IMR-90 (cell line): Measurements from ENCODE around the gene SEMA6A. TPM values are rescaled to one million over a fixed set of nuclear protein-coding genes. Genes with fewer than 3 reads are reported as not detected.

Experiments
- ATAC-seq: fragments of 200-7000 bp; cut with Tn5 transposase; 2 replicates; pipeline ENCODE4 v1.9.1; 2020; ENCODE audit warnings: low read depth, mild to moderate bottlenecking, moderate library complexity
- BruUV-seq: library from RNA; stranded (reverse); fragments of 400-500 nt; replicated peaks from 2 replicates; lab custom pipeline; 2021; lab: Mats Ljungman, UMichigan
- CTCF ChIA-PET: fragments of 300-600 bp; formaldehyde crosslinking; extraction: SDS; loops from one replicate; lab custom pipeline; 2021; ENCODE audit warnings: antibody characterized with exemption; lab: Yijun Ruan, JAX
- POLR2A ChIA-PET: fragments of 300-600 bp; sonication (Branson Sonifier 250); formaldehyde crosslinking; loops from one replicate; lab custom pipeline; 2022; ENCODE audit warnings: antibody characterized with exemption; ENCODE audit not compliant: unreplicated experiment; lab: Charles Lee
- DNase-seq: peaks from one replicate; pipeline ENCODE4 v3.0.0; 2013
- H2AFZ ChIP-seq: replicated peaks from 2 replicates; pipeline ENCODE3; 2013; ENCODE audit warnings: low read length, mild to moderate bottlenecking; ENCODE audit not compliant: poor library complexity
- H2AK5ac ChIP-seq: 2 replicates; pipeline ENCODE4 v1.6.1; 2013; ENCODE audit warnings: low read depth, low read length, inconsistent platforms
- H2AK9ac ChIP-seq: replicated peaks from 2 replicates; pipeline ENCODE3; 2013; ENCODE audit warnings: mild to moderate bottlenecking, low read depth, low read length, moderate library complexity; ENCODE audit not compliant: poor library complexity
- H2BK120ac ChIP-seq: 2 replicates; pipeline ENCODE4 v1.6.1; 2013; ENCODE audit warnings: low read depth, low read length, inconsistent platforms
- H2BK15ac ChIP-seq: 3 replicates; pipeline ENCODE4 v1.6.1; 2013; ENCODE audit warnings: low read depth, low read length, inconsistent platforms
- H2BK20ac ChIP-seq: 2 replicates; pipeline ENCODE4 v1.6.1; 2013; ENCODE audit warnings: low read depth, mild to moderate bottlenecking, inconsistent platforms, low read length, moderate library complexity
- H2BK5ac ChIP-seq: 2 replicates; pipeline ENCODE4 v1.6.1; 2013; ENCODE audit warnings: mild to moderate bottlenecking, low read depth, low read length, inconsistent platforms; ENCODE audit not compliant: poor library complexity, severe bottlenecking
- H3K14ac ChIP-seq: replicated peaks from 2 replicates; pipeline ENCODE4 v1.6.1; 2013; ENCODE audit warnings: low read depth, low read length, inconsistent platforms
- H3K18ac ChIP-seq: 2 replicates; pipeline ENCODE4 v1.6.1; 2013; ENCODE audit warnings: low read depth, low read length, control low read depth
- H3K23ac ChIP-seq: 2 replicates; pipeline ENCODE4 v1.6.1; 2013; ENCODE audit warnings: low read depth, low read length, inconsistent platforms
- H3K27ac ChIP-seq: 2 replicates; pipeline ENCODE4 v1.5.1; 2013; ENCODE audit warnings: mild to moderate bottlenecking, control low read depth, low read length; ENCODE audit not compliant: insufficient read depth
- H3K27me3 ChIP-seq: 2 replicates; pipeline ENCODE4 v1.6.1; 2013; ENCODE audit warnings: low read length; ENCODE audit not compliant: control insufficient read depth, insufficient read depth
- H3K36me3 ChIP-seq: 2 replicates; pipeline ENCODE4 v1.6.1; 2013; ENCODE audit warnings: low read length, mixed read lengths; ENCODE audit not compliant: control insufficient read depth, insufficient read depth
- H3K4ac ChIP-seq: 2 replicates; pipeline ENCODE4 v1.6.1; 2013; ENCODE audit warnings: low read depth, low read length, inconsistent platforms
- H3K4me1 ChIP-seq: 2 replicates; pipeline ENCODE4 v1.6.1; 2013; ENCODE audit warnings: low read length, mixed read lengths; ENCODE audit not compliant: control insufficient read depth, insufficient read depth
- H3K4me2 ChIP-seq: 2 replicates; pipeline ENCODE4 v1.6.1; 2013; ENCODE audit warnings: low read depth, mild to moderate bottlenecking, control low read depth, low read length, moderate library complexity
- H3K4me3 ChIP-seq: 2 replicates; pipeline ENCODE4 v1.5.1; 2013; ENCODE audit warnings: low read depth, mild to moderate bottlenecking, control low read depth, low read length, moderate library complexity; ENCODE audit not compliant: insufficient read depth
- H3K56ac ChIP-seq: 2 replicates; pipeline ENCODE4 v1.6.1; 2013; ENCODE audit warnings: low read length, inconsistent platforms; ENCODE audit not compliant: insufficient read depth; ENCODE audit errors: extremely low read depth
- H3K79me1 ChIP-seq, 2 experiments: 2 replicates each; pipeline ENCODE4 v1.6.1; 2013; ENCODE audit warnings: low read length in 2 of 2, inconsistent platforms in 1 of 2, low read depth in 1 of 2
- H3K9ac ChIP-seq: 2 replicates; pipeline ENCODE4 v1.6.1; 2013; ENCODE audit warnings: low read depth, low read length, control low read depth
- H3K9me1 ChIP-seq: 2 replicates; pipeline ENCODE4 v1.6.1; 2013; ENCODE audit warnings: low read length, inconsistent platforms; ENCODE audit not compliant: insufficient read depth
- H3K9me3 ChIP-seq: 2 replicates; pipeline ENCODE4 v1.6.1; 2013; ENCODE audit warnings: low read length; ENCODE audit not compliant: control insufficient read depth, insufficient read depth
- H4K20me1 ChIP-seq: 2 replicates; pipeline ENCODE4 v1.6.1; 2013; ENCODE audit warnings: low read length, inconsistent platforms; ENCODE audit not compliant: insufficient read depth
- H4K5ac ChIP-seq: 2 replicates; pipeline ENCODE4 v1.6.1; 2013; ENCODE audit warnings: mild to moderate bottlenecking, low read depth, low read length, control low read depth
- H4K8ac ChIP-seq, 2 experiments: 2 replicates each; pipeline ENCODE4 v1.6.1; 2013; ENCODE audit warnings: low read depth in 2 of 2, low read length in 2 of 2, control low read depth in 1 of 2, inconsistent platforms in 1 of 2
- H4K91ac ChIP-seq: 2 replicates; pipeline ENCODE4 v1.6.1; 2013; ENCODE audit warnings: low read depth, low read length, inconsistent platforms; ENCODE audit not compliant: insufficient read depth
- BHLHE40 ChIP-seq: fragments of 150-350 bp; IDR thresholded peaks from 2 replicates; pipeline ENCODE4 v1.6.1; 2016; ENCODE audit warnings: mild to moderate bottlenecking, low read depth, low read length
- RAD21 ChIP-seq: IDR thresholded peaks from 2 replicates; pipeline ENCODE4 v1.6.1; 2012; ENCODE audit warnings: low read length, improper control_type of control experiment
- RFX5 ChIP-seq: IDR thresholded peaks from 2 replicates; pipeline ENCODE4 v1.8.0; 2012; ENCODE audit warnings: low read depth, mild to moderate bottlenecking, low read length, moderate library complexity
- SMC3 ChIP-seq: fragments of 150-350 bp; IDR thresholded peaks from 2 replicates; pipeline ENCODE4 v1.6.1; 2016; ENCODE audit warnings: low read depth, mild to moderate bottlenecking, antibody characterized with exemption, low read length, moderate library complexity
- WGBS, 2 experiments: methylation state at CpG; one replicate each; pipeline versions ENCODE4 v1.1.5 to v1.1.7; 2013; ENCODE audit warnings: missing lambda C conversion rate in 2 of 2; ENCODE audit not compliant: insufficient read length in 1 of 2; ENCODE audit errors: extremely low coverage in 2 of 2; 5-methylcytosine and 5-hydroxymethylcytosine counted together
- dilution Hi-C: fragments of 300-500 bp; cut with HindIII; formaldehyde crosslinking; loops from one replicate; pipeline ENCODE4 v1.14.3; 2018; ENCODE audit warnings: low sequenced_read_pairs; ENCODE audit not compliant: unreplicated experiment
- in situ Hi-C: fragments of 300-500 bp; cut with MboI; formaldehyde crosslinking; loops from 3 replicates; pipeline ENCODE4 v1.14.3; 2019; ENCODE audit warnings: low sequenced_read_pairs, inconsistent platforms, mixed read lengths
- intact Hi-C: fragments of 100-400 bp; cut with micrococcal nuclease; formaldehyde crosslinking; loops from 2 replicates; pipeline ENCODE4 v1.10.0; 2022
- polyA plus RNA-seq, 3 experiments: library from polyadenylated mRNA; depleted of rRNA; stranded (reverse); fragments of >200 nt; gene quantifications; 2 replicates each; pipeline ENCODE4 v1.2.3, GENCODE V29; 2012; ENCODE audit warnings: low replicate concordance in 1 of 3
- total RNA-seq: library from RNA; depleted of rRNA; stranded (reverse); fragments of >200 nt; gene quantifications from 2 replicates; pipeline ENCODE4 v1.2.3, GENCODE V29; 2012
- TF ChIP-seq, protein P1 (sequence below): fragments of 150-350 bp; IDR thresholded peaks from 2 replicates; pipeline ENCODE4 v1.6.1; 2016; ENCODE audit warnings: low read depth, mild to moderate bottlenecking, low read length, moderate library complexity, borderline replicate concordance
- TF ChIP-seq, protein P2 (sequence below): fragments of 150-350 bp; IDR thresholded peaks from 2 replicates; pipeline ENCODE4 v1.6.1; 2017; ENCODE audit warnings: mild to moderate bottlenecking, antibody characterized with exemption, low read length, low read depth

The SEMA6A gene
- total and polyA plus RNA-seq, 2 of the 4 experiments (the other 2 are of a cell fraction), result 0.27 to 0.36 TPM

DNA sequence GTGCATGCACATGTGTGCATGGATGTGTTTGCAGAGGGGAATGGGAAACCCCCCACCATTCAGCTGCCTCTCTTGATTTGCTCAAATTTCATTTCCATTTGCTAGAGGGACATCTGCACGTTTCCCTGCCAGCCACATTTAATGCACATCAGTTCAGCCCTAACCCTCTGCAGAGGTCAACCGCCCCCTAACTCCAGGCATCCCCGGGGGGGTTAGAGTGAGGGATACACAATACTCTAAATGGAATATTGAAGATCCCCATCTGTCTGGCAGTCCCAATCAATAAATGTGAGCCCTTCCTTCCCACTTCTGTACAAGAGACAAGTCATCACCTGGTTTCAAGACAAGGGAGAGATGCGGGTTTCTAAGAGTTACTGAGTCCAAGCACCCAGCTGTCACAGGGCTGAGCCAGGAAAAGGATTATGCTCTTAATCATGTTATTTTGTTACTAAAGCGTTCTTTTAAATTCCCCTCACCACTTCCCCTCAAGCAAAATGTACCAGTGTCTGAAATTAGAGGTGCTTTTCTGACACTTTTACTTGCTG, 134.1 kb downstream of the SEMA6A start:
- Histone ChIP-seq H3K9ac (no peak overlapping the region), H2BK20ac (no peak overlapping the region), H2BK5ac (no peak overlapping the region), H3K36me3 (no peaks in the 10 kb centered on the region), H4K20me1 (no peaks in the 10 kb centered on the region), H3K9me3 (no peaks in the 10 kb centered on the region), H3K4ac (no peak overlapping the region), H2AK9ac (no peak overlapping the region), H3K4me3 (no peak overlapping the region), H2BK120ac (no peak overlapping the region), H3K23ac (no peak overlapping the region), H4K8ac (no peak overlapping the region), H4K5ac (no peak overlapping the region), H2AK5ac (no peak overlapping the region), H3K4me1 (no peaks in the 10 kb centered on the region), H3K18ac (no peak overlapping the region), H2BK15ac (no peak overlapping the region), H3K9me1 (no peaks in the 10 kb centered on the region), H4K91ac (no peak overlapping the region), H3K27me3 (no peaks in the 10 kb centered on the region; the same call in none of the 2 replicates), H3K4me2 (no peak overlapping the region), H3K79me1 (no peaks in the 10 kb centered on the region), H3K56ac (no peak overlapping the region), H2AFZ (no peak overlapping the region), H3K14ac (no peak overlapping the region), H3K27ac (no peak overlapping the region)
- intact Hi-C loops, result no loop called here
- in situ Hi-C loops, result no loop called here
- CTCF ChIA-PET, result no interaction called here
- WGBS, 2 experiments, result no CpG with 5 or more reads among the region's 5 CpGs
- ATAC-seq (no peak), DNase-seq (no peak)
- BruUV-seq, result no TSS peak
- dilution Hi-C loops, result no loop called here
- TF ChIP-seq, protein P1, sequence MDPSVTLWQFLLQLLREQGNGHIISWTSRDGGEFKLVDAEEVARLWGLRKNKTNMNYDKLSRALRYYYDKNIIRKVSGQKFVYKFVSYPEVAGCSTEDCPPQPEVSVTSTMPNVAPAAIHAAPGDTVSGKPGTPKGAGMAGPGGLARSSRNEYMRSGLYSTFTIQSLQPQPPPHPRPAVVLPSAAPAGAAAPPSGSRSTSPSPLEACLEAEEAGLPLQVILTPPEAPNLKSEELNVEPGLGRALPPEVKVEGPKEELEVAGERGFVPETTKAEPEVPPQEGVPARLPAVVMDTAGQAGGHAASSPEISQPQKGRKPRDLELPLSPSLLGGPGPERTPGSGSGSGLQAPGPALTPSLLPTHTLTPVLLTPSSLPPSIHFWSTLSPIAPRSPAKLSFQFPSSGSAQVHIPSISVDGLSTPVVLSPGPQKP, result no peak
- TF ChIP-seq RFX5, result no peak
- TF ChIP-seq BHLHE40, result no peak
- TF ChIP-seq RAD21, result no peak
- TF ChIP-seq SMC3, result no peak
- TF ChIP-seq, protein P2, sequence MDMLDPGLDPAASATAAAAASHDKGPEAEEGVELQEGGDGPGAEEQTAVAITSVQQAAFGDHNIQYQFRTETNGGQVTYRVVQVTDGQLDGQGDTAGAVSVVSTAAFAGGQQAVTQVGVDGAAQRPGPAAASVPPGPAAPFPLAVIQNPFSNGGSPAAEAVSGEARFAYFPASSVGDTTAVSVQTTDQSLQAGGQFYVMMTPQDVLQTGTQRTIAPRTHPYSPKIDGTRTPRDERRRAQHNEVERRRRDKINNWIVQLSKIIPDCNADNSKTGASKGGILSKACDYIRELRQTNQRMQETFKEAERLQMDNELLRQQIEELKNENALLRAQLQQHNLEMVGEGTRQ, result no peak
- POLR2A ChIA-PET, result no interaction called here
